Tibial artery (tissue), 4 donors: Measurements from ENCODE around the gene MYNN.

Experiments used
- DNase-seq, 2 donors: peaks; one replicate each; pipeline ENCODE4 v3.0.0-alpha.2; 2019
- H3K27ac ChIP-seq, 2 donors: fragments of 200-600 bp; sonication (generic) in 1 of 2; 1 replicate in 1 of 2; 2 replicates in 1 of 2; pipeline ENCODE4 v1.5.1; 2018 to 2019; ENCODE audit warnings: mild to moderate bottlenecking in 1 of 2
- H3K27me3 ChIP-seq, 2 donors: fragments of 200-600 bp; sonication (generic) in 1 of 2; one replicate each; pipeline versions ENCODE4 v1.5.1 to v1.6.0; 2016 to 2019
- H3K36me3 ChIP-seq, 3 donors: fragments of 200-600 bp; sonication (generic) in 2 of 3; one replicate each; pipeline ENCODE4 v1.5.1; 2016 to 2019; ENCODE audit warnings: mild to moderate bottlenecking in 2 of 3
- H3K4me1 ChIP-seq, 4 donors: fragments of 200-600 bp; sonication (generic) in 2 of 4; 1 replicate in 3 of 4; 2 replicates in 1 of 4; pipeline ENCODE4 v1.5.1; 2016 to 2019
- H3K4me3 ChIP-seq, 2 donors: fragments of 200-600 bp; sonication (generic) in 1 of 2; 1 replicate in 1 of 2; 2 replicates in 1 of 2; pipeline ENCODE4 v1.5.1; 2018 to 2019; ENCODE audit warnings: mild to moderate bottlenecking in 2 of 2
- H3K9me3 ChIP-seq, 3 donors: fragments of 200-600 bp; sonication (generic) in 1 of 3; one replicate each; pipeline ENCODE4 v1.5.1; 2016 to 2019
- CTCF ChIP-seq, 2 experiments: fragments of 200-600 bp in 1 of 2; fragments of 450-650 bp in 1 of 2; IDR thresholded peaks; one replicate each; pipeline ENCODE4 v1.5.1; 2017 to 2019; ENCODE audit warnings: antibody characterized with exemption in 2 of 2, mild to moderate bottlenecking in 1 of 2, moderate library complexity in 1 of 2
- intact Hi-C: fragments of 100-400 bp; cut with DNase I; formaldehyde crosslinking; loops from one replicate; pipeline ENCODE4 v1.15.0; 2023; ENCODE audit warnings: low total_unique reads

Gene MYNN

GRCh38 chr3:169750665-169751064 is 22.5 kb upstream of the MYNN start:
- intact Hi-C loops, result no loop called here
- Histone ChIP-seq H3K4me3 (no peak overlapping the region), H3K36me3 (no peaks in the 10 kb centered on the region), H3K27me3 (peaks cover 0 to 10% of the 10 kb centered on the region in 2 donors), H3K27ac (no peak overlapping the region), H3K9me3 (no peaks in the 10 kb centered on the region), H3K4me1 (no peaks in the 10 kb centered on the region)
- TF ChIP-seq CTCF (IDR thresholded peaks at IDR 0.05), result no peak
- no peak for DNase-seq

- TF ChIP-seq CTCF (IDR thresholded peaks at IDR 0.05), result no peak
- intact Hi-C loops, result no loop called here
These were observed 21.3 kb upstream of the MYNN start for GRCh38 chr3:169751875-169752274.

GRCh38 chr3:169754711-169755110 is 18.5 kb upstream of the MYNN start:
- TF ChIP-seq CTCF (IDR thresholded peaks at IDR 0.05), result no peak
- Histone ChIP-seq H3K27me3 (peaks cover 0 to 12% of the 10 kb centered on the region in 2 donors), H3K9me3 (no peaks in the 10 kb centered on the region), H3K4me3 (no peak overlapping the region), H3K36me3 (no peaks in the 10 kb centered on the region), H3K27ac (no peak overlapping the region), H3K4me1 (no peaks in the 10 kb centered on the region)
- no peak for DNase-seq
- intact Hi-C loops, result no loop called here

More at GRCh38 chr3:169751875-169752274, 21.3 kb upstream of the MYNN start:
- no peak overlapping the region for H3K27ac ChIP-seq
- no peak overlapping the region for H3K4me3 ChIP-seq
- DNase-seq, result no peak
- no peaks in the 10 kb centered on the region for H3K9me3 ChIP-seq
- no peaks in the 10 kb centered on the region for H3K36me3 ChIP-seq
- H3K27me3 ChIP-seq, result peaks cover 0 to 12% of the 10 kb centered on the region in 2 donors
- no peaks in the 10 kb centered on the region for H3K4me1 ChIP-seq

GRCh38 chr3:169755488-169755887 is 17.7 kb upstream of the MYNN start:
- Histone ChIP-seq H3K4me3 (no peak overlapping the region), H3K9me3 (no peaks in the 10 kb centered on the region), H3K27me3 (peaks cover 0 to 12% of the 10 kb centered on the region in 2 donors), H3K27ac (no peak overlapping the region), H3K4me1 (no peaks in the 10 kb centered on the region), H3K36me3 (no peaks in the 10 kb centered on the region)
- DNase-seq, result no peak
- no peak for TF ChIP-seq CTCF (IDR thresholded peaks at IDR 0.05)
- intact Hi-C loops, result no loop called here

DNA sequence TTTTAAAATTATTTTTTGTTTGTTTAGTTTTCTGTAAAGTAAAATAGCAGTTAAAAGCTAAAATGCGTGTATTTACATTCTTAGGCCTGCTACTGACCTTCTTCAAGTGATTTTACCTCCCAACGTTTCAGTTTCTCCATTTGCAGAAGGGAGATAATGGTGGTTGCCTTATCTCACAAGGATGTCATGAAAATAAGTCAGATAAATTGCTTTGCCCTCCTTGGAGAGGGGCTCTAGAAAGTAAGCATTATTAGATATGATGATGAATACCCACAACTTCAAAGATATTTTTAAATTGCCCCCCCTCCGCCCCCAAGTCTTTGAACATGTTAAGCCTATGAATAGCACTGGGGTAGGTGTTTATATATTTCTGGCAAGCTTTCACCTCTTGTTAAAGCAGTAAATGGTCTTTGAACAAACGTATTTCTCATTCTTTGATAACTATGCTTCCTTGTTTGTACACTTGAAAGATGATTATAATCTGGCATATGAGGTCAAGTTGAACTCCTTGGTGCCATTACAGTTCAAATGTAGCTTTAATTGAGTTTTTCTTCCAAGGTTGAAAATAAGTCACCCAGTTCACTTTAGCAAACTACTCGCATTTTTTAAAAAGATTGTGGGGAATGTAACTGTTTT is 14.7 kb upstream of the MYNN start:
- no peaks in the 10 kb centered on the region for H3K36me3 ChIP-seq
- peaks cover 0 to 12% of the 10 kb centered on the region in 2 donors for H3K27me3 ChIP-seq
- no peak overlapping the region for H3K4me3 ChIP-seq
- peaks cover 0 to 6% (median under 1%) of the 10 kb centered on the region in 4 donors for H3K4me1 ChIP-seq
- TF ChIP-seq CTCF (IDR thresholded peaks at IDR 0.05), result no peak
- DNase-seq, result no peak
- no peak overlapping the region for H3K27ac ChIP-seq
- no peaks in the 10 kb centered on the region for H3K9me3 ChIP-seq
- intact Hi-C loops, result no loop called here
